SU-DHL-6 (cell line): ENCODE measurements around the gene PPFIA2.

Experiments used
- H2AFZ ChIP-seq: fragments of 200-600 bp; sonication (generic); 2 replicates; pipeline ENCODE4 v1.6.1; 2014; ENCODE audit warnings: low read depth, mild to moderate bottlenecking, moderate library complexity, mixed read lengths, antibody characterized with exemption, low read length; ENCODE audit not compliant: severe bottlenecking
- H3F3A ChIP-seq: fragments of 200-600 bp; shearing (Covaris generic); 2 replicates; pipeline ENCODE4 v1.6.0; 2016; ENCODE audit warnings: antibody characterized with exemption, mild to moderate bottlenecking; ENCODE audit not compliant: insufficient read depth
- H3K27ac ChIP-seq: fragments of 200-600 bp; sonication (generic); 2 replicates; pipeline ENCODE4 v1.5.1; 2016; ENCODE audit warnings: low read depth, mild to moderate bottlenecking, low read length, moderate library complexity, mixed read lengths
- H3K27me3 ChIP-seq: fragments of 200-600 bp; sonication (generic), shearing (Covaris generic); 2 replicates; pipeline ENCODE4 v1.6.0; 2014; ENCODE audit warnings: mild to moderate bottlenecking, low read length
- H3K36me3 ChIP-seq: fragments of 200-600 bp; sonication (generic); 2 replicates; pipeline ENCODE4 v1.6.1; 2014; ENCODE audit warnings: mild to moderate bottlenecking, low read length, mixed read lengths
- H3K4me2 ChIP-seq: fragments of 300-600, 200-600 bp; shearing (Covaris generic), sonication (generic); 2 replicates; pipeline ENCODE4 v1.6.0; 2014; ENCODE audit warnings: low read length, low read depth, mild to moderate bottlenecking; ENCODE audit not compliant: poor library complexity, severe bottlenecking
- H3K4me3 ChIP-seq: fragments of 200-600 bp; sonication (generic); 2 replicates; pipeline ENCODE4 v1.5.1; 2014; ENCODE audit warnings: antibody characterized with exemption, low read length, mild to moderate bottlenecking, mixed read lengths; ENCODE audit not compliant: insufficient read depth, poor library complexity, severe bottlenecking
- H3K79me2 ChIP-seq: fragments of 200-600 bp; sonication (generic); 2 replicates; pipeline ENCODE4 v1.6.1; 2014; ENCODE audit warnings: mild to moderate bottlenecking, low read length, moderate library complexity; ENCODE audit not compliant: insufficient read depth
- H3K9ac ChIP-seq: fragments of 200-600 bp; sonication (generic); 2 replicates; pipeline ENCODE4 v1.7.0; 2014; ENCODE audit warnings: mild to moderate bottlenecking, low read length
- H3K9me2 ChIP-seq: fragments of 200-600 bp; sonication (generic); replicated peaks from 2 replicates; pipeline ENCODE4 v1.6.1; 2014; ENCODE audit warnings: low read length; ENCODE audit not compliant: insufficient read depth
- H3K9me3 ChIP-seq: fragments of 200-600 bp; sonication (generic); 2 replicates; pipeline ENCODE4 v1.6.1; 2014; ENCODE audit warnings: low read length, mixed read lengths; ENCODE audit not compliant: insufficient read depth
- H4K20me1 ChIP-seq: fragments of 200-600 bp; sonication (generic); 2 replicates; pipeline ENCODE4 v1.6.1; 2014; ENCODE audit warnings: low read depth, mild to moderate bottlenecking, antibody characterized with exemption, low read length, moderate library complexity, mixed read lengths
- EZH2phosphoT487 ChIP-seq: fragments of 200-600 bp; sonication (generic), shearing (Covaris generic); conservative IDR thresholded peaks from 2 replicates; pipeline ENCODE4 v1.6.1; 2018; ENCODE audit warnings: mild to moderate bottlenecking, antibody characterized with exemption, low read length, moderate library complexity, mixed read lengths
- TF ChIP-seq, protein P1 (sequence below): fragments of 200-600 bp; sonication (generic); IDR thresholded peaks from one replicate; pipeline ENCODE4 v1.5.1; 2017; ENCODE audit warnings: antibody characterized with exemption, mild to moderate bottlenecking, low read length, moderate library complexity; ENCODE audit not compliant: insufficient read depth, poor library complexity, severe bottlenecking

The PPFIA2 gene

DNA sequence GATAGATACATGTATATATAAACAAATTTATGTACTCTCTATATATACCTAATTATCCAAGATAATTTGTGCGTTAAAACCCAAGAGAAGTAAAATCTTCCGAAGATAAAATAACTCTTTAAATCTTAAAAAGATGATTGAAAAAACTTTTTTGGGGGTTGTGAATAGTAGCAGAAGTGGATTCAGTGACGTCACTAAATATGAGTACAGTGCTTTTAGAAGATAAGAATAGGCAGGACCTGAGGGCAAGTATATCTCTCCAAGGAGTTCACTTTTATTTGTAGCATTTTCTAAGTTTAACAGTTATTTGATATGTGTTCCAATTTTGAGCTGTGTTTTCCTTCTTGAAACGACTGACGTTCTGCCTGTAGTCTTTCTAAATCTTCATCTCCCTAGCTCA is 319.8 kb downstream of the PPFIA2 start:
- Histone ChIP-seq H3K9ac (no peak overlapping the region), H4K20me1 (no peaks in the 10 kb centered on the region), H3K27me3 (no peaks in the 10 kb centered on the region), H3K79me2 (no peaks in the 10 kb centered on the region), H3F3A (no peaks in the 10 kb centered on the region), H3K9me2 (no peaks in the 10 kb centered on the region), H3K4me2 (no peak overlapping the region), H3K36me3 (no peaks in the 10 kb centered on the region), H3K27ac (no peak overlapping the region), H3K9me3 (no peaks in the 10 kb centered on the region), H2AFZ (no peak overlapping the region), H3K4me3 (no peak overlapping the region)
- TF ChIP-seq, protein P1, sequence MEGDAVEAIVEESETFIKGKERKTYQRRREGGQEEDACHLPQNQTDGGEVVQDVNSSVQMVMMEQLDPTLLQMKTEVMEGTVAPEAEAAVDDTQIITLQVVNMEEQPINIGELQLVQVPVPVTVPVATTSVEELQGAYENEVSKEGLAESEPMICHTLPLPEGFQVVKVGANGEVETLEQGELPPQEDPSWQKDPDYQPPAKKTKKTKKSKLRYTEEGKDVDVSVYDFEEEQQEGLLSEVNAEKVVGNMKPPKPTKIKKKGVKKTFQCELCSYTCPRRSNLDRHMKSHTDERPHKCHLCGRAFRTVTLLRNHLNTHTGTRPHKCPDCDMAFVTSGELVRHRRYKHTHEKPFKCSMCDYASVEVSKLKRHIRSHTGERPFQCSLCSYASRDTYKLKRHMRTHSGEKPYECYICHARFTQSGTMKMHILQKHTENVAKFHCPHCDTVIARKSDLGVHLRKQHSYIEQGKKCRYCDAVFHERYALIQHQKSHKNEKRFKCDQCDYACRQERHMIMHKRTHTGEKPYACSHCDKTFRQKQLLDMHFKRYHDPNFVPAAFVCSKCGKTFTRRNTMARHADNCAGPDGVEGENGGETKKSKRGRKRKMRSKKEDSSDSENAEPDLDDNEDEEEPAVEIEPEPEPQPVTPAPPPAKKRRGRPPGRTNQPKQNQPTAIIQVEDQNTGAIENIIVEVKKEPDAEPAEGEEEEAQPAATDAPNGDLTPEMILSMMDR, result no peak

DNA sequence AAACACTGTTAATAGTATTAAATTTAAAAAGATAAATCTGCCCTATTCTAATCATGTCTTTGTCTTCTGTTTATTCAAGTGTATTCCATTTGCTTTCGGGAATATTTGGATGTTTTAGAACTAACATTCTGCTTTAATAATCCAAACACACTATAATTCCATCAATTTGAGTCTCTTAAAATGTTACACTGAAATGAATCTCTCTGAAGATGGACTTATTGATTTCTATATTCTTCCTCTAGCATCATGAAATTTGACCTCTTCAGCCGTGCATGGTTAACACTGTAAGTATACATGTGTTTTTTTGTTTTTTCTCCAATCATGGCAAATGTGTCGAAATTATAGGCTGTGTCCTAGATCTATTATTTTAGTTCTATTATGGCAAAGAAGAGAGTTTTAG is 342.1 kb downstream of the PPFIA2 start:
- no peak overlapping the region for H3K4me3 ChIP-seq
- TF ChIP-seq EZH2phosphoT487, result no peak
- TF ChIP-seq, protein P1, result no peak
- H3K9me2 ChIP-seq, result no peaks in the 10 kb centered on the region
- H3K9ac ChIP-seq, result no peak overlapping the region
- H3F3A ChIP-seq, result no peaks in the 10 kb centered on the region
- H3K4me2 ChIP-seq, result no peak overlapping the region
- no peak overlapping the region for H2AFZ ChIP-seq
- no peaks in the 10 kb centered on the region for H4K20me1 ChIP-seq
- H3K27ac ChIP-seq, result no peak overlapping the region
- no peaks in the 10 kb centered on the region for H3K9me3 ChIP-seq
- H3K27me3 ChIP-seq, result no peaks in the 10 kb centered on the region
- no peaks in the 10 kb centered on the region for H3K36me3 ChIP-seq
- H3K79me2 ChIP-seq, result no peaks in the 10 kb centered on the region

DNA sequence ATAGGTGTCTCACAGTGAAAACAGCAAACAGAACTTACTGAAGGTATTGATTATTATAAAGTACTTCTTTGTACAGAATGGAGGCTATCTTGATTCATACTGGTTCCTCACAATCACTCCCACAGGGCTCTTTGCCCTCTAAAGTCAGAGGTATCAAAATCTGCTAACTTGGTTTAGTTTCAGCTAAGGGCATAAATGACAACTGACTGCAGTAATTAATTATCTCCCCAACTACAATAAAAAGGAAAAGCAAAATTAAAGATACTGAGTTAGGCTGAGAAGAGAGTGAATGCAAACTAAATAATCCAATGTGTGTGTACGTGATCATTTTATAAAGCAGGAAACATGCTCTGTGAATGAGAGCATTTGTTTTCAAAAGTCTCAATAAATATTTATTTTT is 342.6 kb downstream of the PPFIA2 start:
- no peaks in the 10 kb centered on the region for H3K9me2 ChIP-seq
- H3F3A ChIP-seq, result no peaks in the 10 kb centered on the region
- no peak overlapping the region for H3K9ac ChIP-seq
- no peaks in the 10 kb centered on the region for H3K36me3 ChIP-seq
- no peak overlapping the region for H3K4me3 ChIP-seq
- H3K4me2 ChIP-seq, result no peak overlapping the region
- H3K9me3 ChIP-seq, result no peaks in the 10 kb centered on the region
- H3K27me3 ChIP-seq, result no peaks in the 10 kb centered on the region
- TF ChIP-seq, protein P1, result no peak
- TF ChIP-seq EZH2phosphoT487, result no peak
- H3K27ac ChIP-seq, result no peak overlapping the region
- H4K20me1 ChIP-seq, result no peaks in the 10 kb centered on the region
- H3K79me2 ChIP-seq, result no peaks in the 10 kb centered on the region
- no peak overlapping the region for H2AFZ ChIP-seq

DNA sequence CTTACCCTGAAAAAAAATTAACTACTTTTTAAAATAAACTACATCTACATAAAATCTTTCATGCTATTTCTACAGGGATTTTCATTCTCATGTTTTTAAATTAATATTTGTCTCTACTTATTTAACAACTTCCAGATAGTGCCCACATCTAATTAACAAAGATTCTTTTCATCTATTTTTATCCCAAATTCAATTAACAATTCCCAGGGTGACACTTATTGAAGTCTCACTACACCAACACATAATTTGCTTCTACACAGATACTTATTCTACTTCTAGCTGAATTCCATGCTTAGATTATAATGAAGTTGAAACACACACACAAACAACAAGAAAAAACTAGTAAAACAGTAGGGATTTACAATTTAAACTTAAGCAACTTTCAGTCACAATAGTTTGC is 344.7 kb downstream of the PPFIA2 start:
- Histone ChIP-seq H3K79me2 (no peaks in the 10 kb centered on the region), H3K9ac (no peak overlapping the region), H3K27ac (no peak overlapping the region), H3K9me2 (no peaks in the 10 kb centered on the region), H3K27me3 (no peaks in the 10 kb centered on the region), H3K36me3 (no peaks in the 10 kb centered on the region), H4K20me1 (no peaks in the 10 kb centered on the region), H2AFZ (no peak overlapping the region), H3K4me3 (no peak overlapping the region), H3K4me2 (no peak overlapping the region), H3F3A (no peaks in the 10 kb centered on the region), H3K9me3 (no peaks in the 10 kb centered on the region)
- TF ChIP-seq, protein P1, result no peak
- no peak for TF ChIP-seq EZH2phosphoT487
